Measurements from ENCODE around the gene FARS2. TPM values are rescaled to one million over a fixed set of nuclear protein-coding genes. Genes with fewer than 3 reads are reported as not detected.

The FARS2 gene
- polyA plus RNA-seq, 3 donors, result 12.2 to 21.6 (median 17.7) TPM

DNA sequence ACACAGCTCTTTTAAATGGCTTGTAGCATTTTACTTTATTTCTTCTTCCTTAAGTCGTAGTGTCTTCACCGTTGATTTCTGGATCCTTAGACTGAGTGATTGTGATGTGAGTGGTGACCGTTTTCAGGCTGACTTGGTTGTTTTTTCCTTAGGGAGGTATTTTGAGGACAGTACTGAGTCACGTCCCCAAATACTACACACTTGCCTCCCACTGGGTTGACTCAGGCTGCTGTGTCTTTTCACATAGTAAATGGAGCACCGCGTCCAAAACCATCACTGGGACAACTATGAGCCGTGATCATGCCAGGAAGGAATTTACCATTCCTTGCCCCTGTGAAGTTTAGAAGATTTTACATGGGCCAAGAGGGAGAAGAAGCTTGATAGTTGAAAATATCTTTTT is 174.1 kb downstream of the FARS2 start:
- peaks cover 6% of the 10 kb centered on the region for H3K4me1 Mint-ChIP-seq
- no peaks in the 10 kb centered on the region for H3K27me3 ChIP-seq (ENCODE audit: control insufficient read depth in 2 of 2, insufficient read depth in 2 of 2, low read length in 2 of 2)
- H3K9me3 ChIP-seq (replicated peaks in 1 of 2; ENCODE audit: control insufficient read depth in 1 of 2, insufficient read depth in 1 of 2, low read length in 2 of 2), result peaks cover 0 to 4% of the 10 kb centered on the region in 2 donors
- no peak for DNase-seq
- H3K36me3 ChIP-seq (replicated peaks in 1 of 2; ENCODE audit: control insufficient read depth in 1 of 2, insufficient read depth in 2 of 2, low read length in 2 of 2), result peaks cover 5 to 7% of the 10 kb centered on the region in 2 donors
- H3K9me3 Mint-ChIP-seq, result peaks cover 0 to 14% (median 5%) of the 10 kb centered on the region in 7 donors
- H2AFZ ChIP-seq (ENCODE audit: insufficient read depth, low read depth, low read length, poor library complexity, severe bottlenecking), result no peak overlapping the region
- no CpG with 5 or more reads among the region's 7 CpGs for WGBS (ENCODE audit: insufficient coverage)
- H3K9ac ChIP-seq (ENCODE audit: insufficient read depth, low read length, poor library complexity, severe bottlenecking), result no peak overlapping the region
- H3K4me2 ChIP-seq (replicated peaks; ENCODE audit: extremely low read depth, low read length, poor library complexity, severe bottlenecking), result no peak overlapping the region
- H3K79me2 ChIP-seq (ENCODE audit: insufficient read depth, low read length), result no peaks in the 10 kb centered on the region
- TF ChIP-seq, protein P1, sequence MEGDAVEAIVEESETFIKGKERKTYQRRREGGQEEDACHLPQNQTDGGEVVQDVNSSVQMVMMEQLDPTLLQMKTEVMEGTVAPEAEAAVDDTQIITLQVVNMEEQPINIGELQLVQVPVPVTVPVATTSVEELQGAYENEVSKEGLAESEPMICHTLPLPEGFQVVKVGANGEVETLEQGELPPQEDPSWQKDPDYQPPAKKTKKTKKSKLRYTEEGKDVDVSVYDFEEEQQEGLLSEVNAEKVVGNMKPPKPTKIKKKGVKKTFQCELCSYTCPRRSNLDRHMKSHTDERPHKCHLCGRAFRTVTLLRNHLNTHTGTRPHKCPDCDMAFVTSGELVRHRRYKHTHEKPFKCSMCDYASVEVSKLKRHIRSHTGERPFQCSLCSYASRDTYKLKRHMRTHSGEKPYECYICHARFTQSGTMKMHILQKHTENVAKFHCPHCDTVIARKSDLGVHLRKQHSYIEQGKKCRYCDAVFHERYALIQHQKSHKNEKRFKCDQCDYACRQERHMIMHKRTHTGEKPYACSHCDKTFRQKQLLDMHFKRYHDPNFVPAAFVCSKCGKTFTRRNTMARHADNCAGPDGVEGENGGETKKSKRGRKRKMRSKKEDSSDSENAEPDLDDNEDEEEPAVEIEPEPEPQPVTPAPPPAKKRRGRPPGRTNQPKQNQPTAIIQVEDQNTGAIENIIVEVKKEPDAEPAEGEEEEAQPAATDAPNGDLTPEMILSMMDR (IDR thresholded peaks at IDR 0.05), result no peak
- H3K27ac Mint-ChIP-seq, result no peak overlapping the region
- intact Hi-C loops (cut with micrococcal nuclease), result no loop called here
- no peak overlapping the region for H3K27ac ChIP-seq (ENCODE audit: low read depth in 1 of 2, low read length in 2 of 2)
- H3K4me3 ChIP-seq (replicated peaks in 1 of 3; ENCODE audit: low read depth in 2 of 3, low read length in 3 of 3), result no peak overlapping the region
- H4K20me1 ChIP-seq (ENCODE audit: insufficient read depth, low read length), result no peaks in the 10 kb centered on the region
- H3K4me1 ChIP-seq (ENCODE audit: control insufficient read depth in 1 of 2, insufficient read depth in 2 of 2, low read length in 2 of 2), result no peaks in the 10 kb centered on the region
- H3K36me3 Mint-ChIP-seq, result peaks cover 26 to 28% of the 10 kb centered on the region in 2 donors
- no peak overlapping the region for H3K4me3 Mint-ChIP-seq
- H3K27me3 Mint-ChIP-seq (ENCODE audit: low read depth in 3 of 3), result no peaks in the 10 kb centered on the region

GRCh38 chr6:5438922-5439584 is 177.7 kb downstream of the FARS2 start:
- WGBS (ENCODE audit: insufficient coverage), result 100% methylated on average over 1 of the region's 5 CpGs
- Histone ChIP-seq H3K4me3 (replicated peaks in 1 of 3; ENCODE audit: low read depth in 2 of 3, low read length in 3 of 3) (no peak overlapping the region), H2AFZ (ENCODE audit: insufficient read depth, low read depth, low read length, poor library complexity, severe bottlenecking) (no peak overlapping the region), H3K27me3 (ENCODE audit: control insufficient read depth in 2 of 2, insufficient read depth in 2 of 2, low read length in 2 of 2) (no peaks in the 10 kb centered on the region), H4K20me1 (ENCODE audit: insufficient read depth, low read length) (no peaks in the 10 kb centered on the region), H3K79me2 (ENCODE audit: insufficient read depth, low read length) (no peaks in the 10 kb centered on the region), H3K9me3 (replicated peaks in 1 of 2; ENCODE audit: control insufficient read depth in 1 of 2, insufficient read depth in 1 of 2, low read length in 2 of 2) (peaks cover 0 to 4% of the 10 kb centered on the region in 2 donors), H3K4me2 (replicated peaks; ENCODE audit: extremely low read depth, low read length, poor library complexity, severe bottlenecking) (no peak overlapping the region), H3K9ac (ENCODE audit: insufficient read depth, low read length, poor library complexity, severe bottlenecking) (no peak overlapping the region), H3K4me1 (ENCODE audit: control insufficient read depth in 1 of 2, insufficient read depth in 2 of 2, low read length in 2 of 2) (peaks cover 0 to 6% of the 10 kb centered on the region in 2 donors), H3K36me3 (replicated peaks in 1 of 2; ENCODE audit: control insufficient read depth in 1 of 2, insufficient read depth in 2 of 2, low read length in 2 of 2) (no peaks in the 10 kb centered on the region), H3K27ac (ENCODE audit: low read depth in 1 of 2, low read length in 2 of 2) (no peak overlapping the region)
- Mint-ChIP-seq H3K4me1 (peaks cover 17% of the 10 kb centered on the region), H3K27me3 (ENCODE audit: low read depth in 3 of 3) (no peaks in the 10 kb centered on the region), H3K27ac (no peak overlapping the region), H3K4me3 (no peak overlapping the region), H3K36me3 (peaks cover 13 to 16% of the 10 kb centered on the region in 2 donors), H3K9me3 (peaks cover 0 to 11% (median 5%) of the 10 kb centered on the region in 7 donors)
- TF ChIP-seq, protein P1 (IDR thresholded peaks at IDR 0.05), result no peak
- intact Hi-C loops (cut with micrococcal nuclease), result no loop called here
- DNase-seq, result no peak

All from CD14-positive monocyte (primary cell).